ENCODE data around the gene KLHDC8A. TPM values are rescaled to one million over a fixed set of nuclear protein-coding genes. Genes with fewer than 3 reads are reported as not detected.

KLHDC8A gene
- total and polyA plus RNA-seq, 2 of the 13 experiments (the other 11 are each of a cell fraction or from before 2014, with no cell fraction given), result not detected

- intact Hi-C loops (cut with micrococcal nuclease; ENCODE audit: unreplicated experiment), result loop anchor here (5.0 to 10.0 kb wide), 2 partner anchors 117 to 149 kb away; partner anchors contain the start of gene BLACAT1
- no TSS peak for BruUV-seq (replicated peaks)
- ChIA-PET POLR2A (no interaction called here), CTCF (ENCODE audit: low intra/inter-chr PET ratio, low total read pairs) (no interaction called here)
- no peaks in the 10 kb centered on the region for H3K9me3 ChIP-seq (ENCODE audit: low read length)
- H3K4me1 ChIP-seq (ENCODE audit: insufficient read depth, low read length), result no peaks in the 10 kb centered on the region
- ATAC-seq (no peak), FAIRE-seq (no peak), DNase-seq (ENCODE audit: low spot score) (no peak)
- H3K9ac ChIP-seq (ENCODE audit: insufficient read depth, low read depth, low read length), result no peak overlapping the region
- WGBS (ENCODE audit: low lambda C conversion rate), result 13% methylated on average over 7 of the region's 7 CpGs
- peaks cover 4 to 38% of the 10 kb centered on the region in 2 experiments for H3K27me3 ChIP-seq (ENCODE audit: control insufficient read depth in 1 of 2, insufficient read depth in 2 of 2, low read length in 2 of 2)
- H4K20me1 ChIP-seq (ENCODE audit: insufficient read depth, low read length), result no peaks in the 10 kb centered on the region
- H2AFZ ChIP-seq (ENCODE audit: low read length), result no peak overlapping the region
- H3K36me3 ChIP-seq (replicated peaks in 1 of 2; ENCODE audit: control insufficient read depth in 1 of 2, insufficient read depth in 2 of 2, low read length in 2 of 2), result no peaks in the 10 kb centered on the region
- H3K4me2 ChIP-seq (ENCODE audit: low read depth, low read length), result no peak overlapping the region
- in situ Hi-C loops (cut with HindIII; ENCODE audit: extremely low pct_ligation_motif_present, low pct_unique_long_range_greater_than_20kb), result loop anchor here (10.0 kb wide), 1 partner anchor 363 kb away; no protein-coding TSS in a partner anchor
- no peaks in the 10 kb centered on the region for H3K79me2 ChIP-seq (ENCODE audit: insufficient read depth, low read length)
- H3K4me3 ChIP-seq (replicated peaks in 1 of 3; ENCODE audit: insufficient read depth in 1 of 3, low read depth in 2 of 3, low read length in 3 of 3), result no peak overlapping the region
- no peak overlapping the region for H3K27ac ChIP-seq (ENCODE audit: extremely low read length, insufficient read depth, low read length)
- TF ChIP-seq ZNF362 (CRISPR knock-in tag; IDR thresholded peaks at IDR 0.05; ENCODE audit: borderline replicate concordance), result no peak
- no peak for TF ChIP-seq EEA1 (CRISPR knock-in tag; IDR thresholded peaks at IDR 0.05; ENCODE audit: borderline replicate concordance)
- TF ChIP-seq, protein P1, sequence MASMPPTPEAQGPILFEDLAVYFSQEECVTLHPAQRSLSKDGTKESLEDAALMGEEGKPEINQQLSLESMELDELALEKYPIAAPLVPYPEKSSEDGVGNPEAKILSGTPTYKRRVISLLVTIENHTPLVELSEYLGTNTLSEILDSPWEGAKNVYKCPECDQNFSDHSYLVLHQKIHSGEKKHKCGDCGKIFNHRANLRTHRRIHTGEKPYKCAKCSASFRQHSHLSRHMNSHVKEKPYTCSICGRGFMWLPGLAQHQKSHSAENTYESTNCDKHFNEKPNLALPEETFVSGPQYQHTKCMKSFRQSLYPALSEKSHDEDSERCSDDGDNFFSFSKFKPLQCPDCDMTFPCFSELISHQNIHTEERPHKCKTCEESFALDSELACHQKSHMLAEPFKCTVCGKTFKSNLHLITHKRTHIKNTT (CRISPR knock-in tag; IDR thresholded peaks at IDR 0.05), result no peak
- no peak for TF ChIP-seq ZNF446 (CRISPR knock-in tag; IDR thresholded peaks at IDR 0.05)
- TF ChIP-seq ASH2L (IDR thresholded peaks at IDR 0.05; ENCODE audit: insufficient read length, low read depth, low read length), result no peak
- TF ChIP-seq NR3C1 (CRISPR knock-in tag; IDR thresholded peaks at IDR 0.05), result no peak
- no peak for TF ChIP-seq BCL3 (CRISPR knock-in tag; IDR thresholded peaks at IDR 0.05)
- TF ChIP-seq NR1H2 (CRISPR knock-in tag; IDR thresholded peaks at IDR 0.05; ENCODE audit: borderline replicate concordance, low read depth), result no peak
- no peak for TF ChIP-seq ZZZ3 (CRISPR knock-in tag; IDR thresholded peaks at IDR 0.05; ENCODE audit: borderline replicate concordance)
- TF ChIP-seq KIAA2018 (CRISPR knock-in tag; IDR thresholded peaks at IDR 0.05; ENCODE audit: borderline replicate concordance), result no peak
- TF ChIP-seq PBX2 (CRISPR knock-in tag; IDR thresholded peaks at IDR 0.05), result no peak
Measured at GRCh38 chr1:205338011-205338410, 18.7 kb downstream of the KLHDC8A start.

Data from HepG2 (cell line).